GM12878 (cell line): ENCODE data around the gene OSER1. TPM values are rescaled to one million over a fixed set of nuclear protein-coding genes. Genes with fewer than 3 reads are reported as not detected.

ENCODE experiments used
- ATAC-seq: fragments of 200-7000 bp; cut with Tn5 transposase; 3 replicates; pipeline ENCODE4 v1.9.1; 2020; ENCODE audit warnings: mild to moderate bottlenecking, moderate library complexity
- BruUV-seq: library from RNA; stranded (reverse); fragments of 400-500 nt; replicated peaks from 2 replicates; lab custom pipeline; 2021; lab: Mats Ljungman, UMichigan
- CTCF ChIA-PET: fragments of 300-600 bp; sonication (Branson Sonifier 250); formaldehyde crosslinking; extraction: SDS; loops from one replicate; lab custom pipeline; 2021; ENCODE audit warnings: inconsistent platforms; lab: Yijun Ruan, JAX
- POLR2A ChIA-PET: fragments of 350-600 bp; formaldehyde crosslinking; extraction: SDS; loops from one replicate; lab custom pipeline; 2021; ENCODE audit warnings: inconsistent platforms; lab: Charles Lee
- RAD21 ChIA-PET: fragments of 300-600 bp; sonication (Branson Sonifier 250); formaldehyde crosslinking; loops from one replicate; lab custom pipeline; 2023; ENCODE audit warnings: antibody characterized with exemption; ENCODE audit not compliant: unreplicated experiment; lab: Charles Lee
- SMC1A ChIA-PET: fragments of 300-600 bp; sonication (Branson Sonifier 250); formaldehyde crosslinking; loops from one replicate; lab custom pipeline; 2023; ENCODE audit not compliant: unreplicated experiment, uncharacterized antibody; lab: Charles Lee
- DNase-seq: peaks from one replicate; pipeline ENCODE4 v3.0.0-alpha.2; 2011; ENCODE audit warnings: low read depth, low spot score
- FAIRE-seq: peaks from 3 replicates; lab custom pipeline; 2011; peaks lifted over from hg19 to GRCh38; lab: Jason Lieb, UNC
- H2AFZ ChIP-seq: 2 replicates; pipeline ENCODE4 v1.6.0; 2011; ENCODE audit warnings: low read depth, low read length, control low read depth; ENCODE audit not compliant: control insufficient read depth
- H3K27ac ChIP-seq: 2 replicates; pipeline ENCODE4 v1.5.1; 2011; ENCODE audit warnings: control low read depth; ENCODE audit not compliant: control insufficient read depth, insufficient read depth
- H3K27me3 ChIP-seq, 2 experiments: replicated peaks in 1 of 2; 2 replicates each; pipeline versions ENCODE4 v1.6.0 to v1.6.1; 2011; ENCODE audit warnings: low read length in 1 of 2; ENCODE audit not compliant: control insufficient read depth in 2 of 2, insufficient read depth in 2 of 2
- H3K36me3 ChIP-seq, 2 experiments: 2 replicates each; pipeline ENCODE4 v1.5.1; 2011; ENCODE audit warnings: low read length in 1 of 2; ENCODE audit not compliant: control insufficient read depth in 2 of 2, insufficient read depth in 2 of 2
- H3K4me1 ChIP-seq: 2 replicates; pipeline ENCODE4 v1.6.1; 2011; ENCODE audit warnings: mild to moderate bottlenecking, low read length, moderate library complexity, mixed read lengths; ENCODE audit not compliant: control insufficient read depth, insufficient read depth
- H3K4me2 ChIP-seq: 2 replicates; pipeline ENCODE4 v1.6.0; 2011; ENCODE audit warnings: control low read depth; ENCODE audit not compliant: control insufficient read depth, insufficient read depth
- H3K4me3 ChIP-seq: fragments of 200-600 bp; sonication (generic); 2 replicates; pipeline ENCODE4 v1.5.1; 2016
- H3K79me2 ChIP-seq: 2 replicates; pipeline ENCODE4 v1.6.0; 2011; ENCODE audit warnings: low read length; ENCODE audit not compliant: control insufficient read depth, insufficient read depth
- H3K9ac ChIP-seq: 2 replicates; pipeline ENCODE4 v1.8.0; 2011; ENCODE audit warnings: low read length, control low read depth, mixed read lengths; ENCODE audit not compliant: control insufficient read depth, insufficient read depth
- H3K9me3 ChIP-seq: replicated peaks from 3 replicates; pipeline ENCODE4 v1.5.1; 2011; ENCODE audit warnings: mild to moderate bottlenecking, low read length; ENCODE audit not compliant: control insufficient read depth, insufficient read depth
- H4K20me1 ChIP-seq: 2 replicates; pipeline ENCODE4 v1.6.0; 2011; ENCODE audit not compliant: control insufficient read depth, insufficient read depth
- EZH2 ChIP-seq: IDR thresholded peaks from 2 replicates; pipeline ENCODE4 v1.6.1; 2012; ENCODE audit warnings: low read depth, mild to moderate bottlenecking, control low read depth, inconsistent platforms, low read length, borderline replicate concordance; ENCODE audit not compliant: control insufficient read depth
- KAT2A ChIP-seq: conservative IDR thresholded peaks from 2 replicates; pipeline ENCODE4 v1.6.1; 2011; ENCODE audit warnings: low read depth, low read length; ENCODE audit not compliant: control insufficient read depth
- ZNF274 ChIP-seq: IDR thresholded peaks from one replicate; pipeline ENCODE4 v1.8.0; 2011; ENCODE audit not compliant: insufficient read length, insufficient read depth
- WGBS: methylation state at CpG from one replicate; pipeline ENCODE4 v1.1.6; 2016; ENCODE audit warnings: low lambda C conversion rate; ENCODE audit not compliant: insufficient replicate concordance, insufficient coverage; ENCODE audit errors: missing lambda C conversion rate; 5-methylcytosine and 5-hydroxymethylcytosine counted together
- in situ Hi-C: fragments of 300-500 bp; cut with MboI; formaldehyde crosslinking; loops from 9 replicates; pipeline ENCODE4 v1.14.3; 2018; ENCODE audit warnings: mixed read lengths
- intact Hi-C: fragments of 100-400 bp; cut with micrococcal nuclease; formaldehyde crosslinking; loops from one replicate; pipeline ENCODE4 v1.14.2; 2022; ENCODE audit not compliant: unreplicated experiment
- polyA plus RNA-seq, 11 experiments: library from polyadenylated mRNA; depleted of rRNA in 4 of 11; unstranded in 6 of 11; stranded (reverse) in 5 of 11; fragments of >200 nt; fragmentation: Nextera tagmentation in 4 of 11; fragmentation: Illumina TruSeq in 1 of 11; extraction: Ambion mirVana in 4 of 11; extraction: Trizol in 1 of 11; gene quantifications; 1 replicate in 1 of 11; 2 replicates in 10 of 11; pipeline versions ENCODE4 v1.2.1 to v1.2.3, GENCODE V29; 2011 to 2016; ENCODE audit warnings: inconsistent platforms in 2 of 11, missing spikeins in 2 of 11, low read depth in 1 of 11
- total RNA-seq, 4 experiments: library from RNA; depleted of rRNA in 3 of 4; stranded (reverse); fragments of >200 nt in 3 of 4; fragmentation: Illumina TruSeq in 1 of 4; extraction: Trizol in 1 of 4; gene quantifications; 2 replicates each; pipeline versions ENCODE4 v1.2.1 to v1.2.3, GENCODE V29; 2013 to 2021
- TF ChIP-seq, protein P1 (sequence below), 3 experiments: IDR thresholded peaks in 2 of 3; conservative IDR thresholded peaks in 1 of 3; 2 replicates each; pipeline ENCODE4 v1.5.1; 2011; ENCODE audit warnings: low read depth in 3 of 3, low read length in 3 of 3, mild to moderate bottlenecking in 3 of 3, control low read depth in 2 of 3, moderate library complexity in 2 of 3, inconsistent platforms in 1 of 3, mixed read lengths in 1 of 3; ENCODE audit not compliant: control insufficient read depth in 2 of 3, insufficient read depth in 1 of 3; ENCODE audit errors: extremely low read depth in 1 of 3

OSER1 gene
- total and polyA plus RNA-seq, 10 of the 15 experiments (the other 5 are each of a cell fraction or from before 2014, with no cell fraction given): 19.3 to 63.8 (median 28.4) TPM

DNA sequence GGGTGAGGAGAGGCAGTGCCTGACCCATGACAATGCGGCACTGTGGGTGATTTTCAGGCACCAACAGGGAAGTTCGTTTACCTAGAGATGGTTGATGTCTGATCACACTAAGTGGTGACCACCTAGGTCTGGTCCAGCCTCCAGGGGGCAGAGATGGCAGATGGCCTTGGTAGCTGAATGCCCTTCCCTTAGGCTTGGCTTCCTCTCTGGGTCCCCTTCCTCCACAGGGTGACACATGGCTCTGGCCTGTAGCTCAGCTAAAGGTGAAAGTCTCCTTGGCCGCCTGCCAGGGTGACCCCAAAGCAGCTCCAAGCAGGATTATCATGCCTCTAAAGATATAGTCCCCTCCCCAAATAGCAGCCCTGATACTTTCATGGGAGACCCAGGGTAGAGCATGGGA is 43.0 kb upstream of the OSER1 start:
- no peak overlapping the region for H3K4me2 ChIP-seq
- CTCF ChIA-PET: no interaction called here
- RAD21 ChIA-PET: no interaction called here
- H3K79me2 ChIP-seq: no peaks in the 10 kb centered on the region
- H3K9me3 ChIP-seq: no peaks in the 10 kb centered on the region
- WGBS: 31% methylated on average over 3 of the region's 3 CpGs
- intact Hi-C loops (no loop called here), in situ Hi-C loops (no loop called here)
- no peak overlapping the region for H3K4me3 ChIP-seq
- FAIRE-seq: no peak
- no peak for TF ChIP-seq EZH2
- TF ChIP-seq, protein P1, sequence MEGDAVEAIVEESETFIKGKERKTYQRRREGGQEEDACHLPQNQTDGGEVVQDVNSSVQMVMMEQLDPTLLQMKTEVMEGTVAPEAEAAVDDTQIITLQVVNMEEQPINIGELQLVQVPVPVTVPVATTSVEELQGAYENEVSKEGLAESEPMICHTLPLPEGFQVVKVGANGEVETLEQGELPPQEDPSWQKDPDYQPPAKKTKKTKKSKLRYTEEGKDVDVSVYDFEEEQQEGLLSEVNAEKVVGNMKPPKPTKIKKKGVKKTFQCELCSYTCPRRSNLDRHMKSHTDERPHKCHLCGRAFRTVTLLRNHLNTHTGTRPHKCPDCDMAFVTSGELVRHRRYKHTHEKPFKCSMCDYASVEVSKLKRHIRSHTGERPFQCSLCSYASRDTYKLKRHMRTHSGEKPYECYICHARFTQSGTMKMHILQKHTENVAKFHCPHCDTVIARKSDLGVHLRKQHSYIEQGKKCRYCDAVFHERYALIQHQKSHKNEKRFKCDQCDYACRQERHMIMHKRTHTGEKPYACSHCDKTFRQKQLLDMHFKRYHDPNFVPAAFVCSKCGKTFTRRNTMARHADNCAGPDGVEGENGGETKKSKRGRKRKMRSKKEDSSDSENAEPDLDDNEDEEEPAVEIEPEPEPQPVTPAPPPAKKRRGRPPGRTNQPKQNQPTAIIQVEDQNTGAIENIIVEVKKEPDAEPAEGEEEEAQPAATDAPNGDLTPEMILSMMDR (IDR thresholded peaks at IDR 0.05 in 2 of 3, conservative IDR thresholded peaks at IDR 0.05 in 1 of 3; ENCODE audit: control insufficient read depth in 2 of 3, extremely low read depth in 1 of 3, insufficient read depth in 1 of 3, low read depth in 3 of 3, low read length in 3 of 3): 0 out of 6 replicates have a peak, but pooled peaks of 1 of the 3 experiments have one; percentile 3
- BruUV-seq: no TSS peak
- POLR2A ChIA-PET: no interaction called here
- SMC1A ChIA-PET: no interaction called here
- H3K27me3 ChIP-seq: 0 out of 4 replicates have a peak, but pooled peaks cover 0 to 1% of the 10 kb centered on the region in 2 experiments
- no peaks in the 10 kb centered on the region for H3K4me1 ChIP-seq
- H4K20me1 ChIP-seq: no peaks in the 10 kb centered on the region
- DNase-seq: no peak
- no peak overlapping the region for H3K27ac ChIP-seq
- no peak overlapping the region for H3K9ac ChIP-seq
- no peak overlapping the region for H2AFZ ChIP-seq
- no peaks in the 10 kb centered on the region for H3K36me3 ChIP-seq
- ATAC-seq: no peak

DNA sequence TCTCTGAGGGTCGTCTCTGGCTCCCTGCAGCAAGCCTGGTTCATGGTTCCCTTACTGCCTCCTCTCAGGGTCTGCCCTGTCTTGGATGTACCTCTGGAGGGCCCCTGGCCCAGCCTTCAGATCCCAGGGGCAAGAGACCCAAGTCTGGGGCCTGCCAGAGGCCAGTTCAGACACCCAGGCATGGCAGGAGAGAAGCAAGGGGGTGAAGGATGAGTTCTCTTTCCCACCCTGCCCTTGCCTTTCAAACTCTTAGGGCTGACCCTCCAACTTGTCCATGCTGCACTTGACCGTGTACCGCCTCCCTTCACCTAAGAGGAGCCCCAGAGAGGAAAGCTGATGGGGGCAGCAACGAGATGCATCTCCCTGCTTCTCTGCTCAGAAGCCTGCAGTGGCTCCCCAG is 40.7 kb upstream of the OSER1 start:
- no peak overlapping the region for H3K27ac ChIP-seq
- ChIA-PET POLR2A (no interaction called here), RAD21 (no interaction called here), CTCF (interaction anchor here (1.7 kb wide), 1 partner anchor 33 kb away, joined by 5 read pairs; no protein-coding TSS in a partner anchor), SMC1A (no interaction called here)
- H2AFZ ChIP-seq: no peak overlapping the region
- intact Hi-C loops: no loop called here
- peaks cover 0 to 3% of the 10 kb centered on the region in 2 experiments; a peak in 1 of 4 replicates for H3K27me3 ChIP-seq
- H3K9ac ChIP-seq: no peak overlapping the region
- no peak for TF ChIP-seq KAT2A
- no peak for TF ChIP-seq ZNF274
- no peak for ATAC-seq
- H3K4me1 ChIP-seq: no peaks in the 10 kb centered on the region
- no peaks in the 10 kb centered on the region for H3K9me3 ChIP-seq
- H3K36me3 ChIP-seq: no peaks in the 10 kb centered on the region
- no TSS peak for BruUV-seq
- H3K79me2 ChIP-seq: no peaks in the 10 kb centered on the region
- WGBS: 15% methylated on average over 4 of the region's 4 CpGs
- no peak for FAIRE-seq
- in situ Hi-C loops: no loop called here
- no peak for DNase-seq
- H3K4me2 ChIP-seq: no peak overlapping the region
- H3K4me3 ChIP-seq: no peak overlapping the region
- H4K20me1 ChIP-seq: no peaks in the 10 kb centered on the region
